HG03432 (cell line): Measurements from ENCODE around the gene VASP.

Experiments
- ATAC-seq: cut with Tn5 transposase; IDR thresholded peaks from one replicate; pipeline ENCODE4 v1.9.1; 2021; ENCODE audit warnings: mild to moderate bottlenecking, moderate library complexity; ENCODE audit not compliant: unreplicated experiment

Gene VASP

GRCh38 chr19:45547965-45548609 lies 40.8 kb downstream of the VASP start:
- ATAC-seq = no peak

- no peak for ATAC-seq
Measured at GRCh38 chr19:45553464-45553863, 46.2 kb downstream of the VASP start.

GRCh38 chr19:45554481-45554880 lies 47.2 kb downstream of the VASP start:
- ATAC-seq = no peak

GRCh38 chr19:45556835-45557234 lies 49.6 kb downstream of the VASP start:
- ATAC-seq = no peak

GRCh38 chr19:45558399-45558878 lies 51.2 kb downstream of the VASP start:
- peak; percentile 52 for ATAC-seq

GRCh38 chr19:45560038-45560437 lies 52.8 kb downstream of the VASP start:
- ATAC-seq = no peak

GRCh38 chr19:45560686-45561085 lies 53.4 kb downstream of the VASP start:
- ATAC-seq = no peak

GRCh38 chr19:45564131-45564780 lies 57.0 kb downstream of the VASP start:
- no peak for ATAC-seq

- no peak for ATAC-seq
Measured at GRCh38 chr19:45567609-45568008, 60.3 kb downstream of the VASP start.

- ATAC-seq = no peak
Measured at GRCh38 chr19:45568732-45569131, 61.5 kb downstream of the VASP start.

- ATAC-seq = no peak
Measured at GRCh38 chr19:45569619-45570421, 62.5 kb downstream of the VASP start.

- ATAC-seq = no peak
Measured at GRCh38 chr19:45571457-45572220, 64.4 kb downstream of the VASP start.

- no peak for ATAC-seq
Measured at GRCh38 chr19:45574526-45574925, 67.2 kb downstream of the VASP start.

- ATAC-seq = no peak
Measured at GRCh38 chr19:45575216-45575615, 67.9 kb downstream of the VASP start.
